Right lobe of liver (tissue), 4 donors: ENCODE results near the gene TK2.

ENCODE experiments used
- POLR2A ChIP-seq: fragments of 450-650 bp; IDR thresholded peaks from one replicate; pipeline ENCODE4 v1.6.1; 2017; ENCODE audit warnings: antibody characterized with exemption, mild to moderate bottlenecking
- TF ChIP-seq, protein P1 (sequence below), 4 donors: fragments of 200-600 bp in 3 of 4; fragments of 450-650 bp in 1 of 4; IDR thresholded peaks; one replicate each; pipeline versions ENCODE4 v1.5.1 to v1.8.0; 2016 to 2022; ENCODE audit warnings: antibody characterized with exemption in 4 of 4, mild to moderate bottlenecking in 2 of 4
- donor health status: DM: no; HTN: no; CAD: no.
- donor health status: DM: no; HTN: no; CAD: no.
- donor health status: DM: no; HTN: yes; CAD: no.

DNA sequence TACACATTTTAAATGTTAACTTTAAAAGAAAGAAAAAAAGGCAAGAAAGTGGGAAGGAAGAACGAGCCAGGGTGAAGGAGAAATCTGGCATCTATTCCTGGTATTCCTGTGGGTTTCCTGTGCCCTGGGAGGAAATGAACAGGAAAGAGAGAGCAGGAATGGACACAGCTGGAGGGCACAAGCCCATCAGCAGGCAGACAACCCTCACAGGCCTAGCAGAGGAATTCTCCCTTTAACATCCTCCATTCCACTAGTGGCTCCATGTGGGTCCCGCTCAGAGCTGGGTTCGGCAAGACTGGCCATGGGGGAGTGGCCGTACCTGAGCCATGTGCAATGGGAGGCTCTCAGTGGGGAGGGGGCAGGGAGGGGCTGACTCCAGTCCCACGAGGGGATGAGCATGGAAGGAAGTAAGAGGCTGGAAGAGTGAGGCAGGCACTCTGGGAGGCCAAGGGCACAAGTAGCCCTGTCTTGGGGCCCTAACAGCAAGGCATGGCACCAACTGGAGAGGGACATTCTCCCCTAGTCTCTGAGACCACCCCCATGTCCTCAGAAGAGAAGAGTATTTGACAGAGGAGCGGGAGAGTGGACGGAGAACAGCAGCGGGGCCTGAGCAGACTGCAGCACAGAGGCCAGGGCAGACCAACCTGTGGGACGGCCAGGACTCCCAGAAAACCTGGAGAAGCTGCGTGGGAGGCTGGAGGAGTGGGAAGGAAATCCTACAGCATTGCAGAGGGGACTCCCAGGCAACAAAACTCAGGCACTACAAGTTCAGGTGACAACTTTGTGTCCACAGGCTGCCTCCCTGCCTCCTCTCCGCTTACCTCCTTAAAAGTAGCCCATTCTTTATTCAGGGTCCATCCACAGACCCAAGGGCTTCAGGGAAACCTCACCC is 30.2 kb downstream of the TK2 start:
- TF ChIP-seq, protein P1, sequence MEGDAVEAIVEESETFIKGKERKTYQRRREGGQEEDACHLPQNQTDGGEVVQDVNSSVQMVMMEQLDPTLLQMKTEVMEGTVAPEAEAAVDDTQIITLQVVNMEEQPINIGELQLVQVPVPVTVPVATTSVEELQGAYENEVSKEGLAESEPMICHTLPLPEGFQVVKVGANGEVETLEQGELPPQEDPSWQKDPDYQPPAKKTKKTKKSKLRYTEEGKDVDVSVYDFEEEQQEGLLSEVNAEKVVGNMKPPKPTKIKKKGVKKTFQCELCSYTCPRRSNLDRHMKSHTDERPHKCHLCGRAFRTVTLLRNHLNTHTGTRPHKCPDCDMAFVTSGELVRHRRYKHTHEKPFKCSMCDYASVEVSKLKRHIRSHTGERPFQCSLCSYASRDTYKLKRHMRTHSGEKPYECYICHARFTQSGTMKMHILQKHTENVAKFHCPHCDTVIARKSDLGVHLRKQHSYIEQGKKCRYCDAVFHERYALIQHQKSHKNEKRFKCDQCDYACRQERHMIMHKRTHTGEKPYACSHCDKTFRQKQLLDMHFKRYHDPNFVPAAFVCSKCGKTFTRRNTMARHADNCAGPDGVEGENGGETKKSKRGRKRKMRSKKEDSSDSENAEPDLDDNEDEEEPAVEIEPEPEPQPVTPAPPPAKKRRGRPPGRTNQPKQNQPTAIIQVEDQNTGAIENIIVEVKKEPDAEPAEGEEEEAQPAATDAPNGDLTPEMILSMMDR (IDR thresholded peaks at IDR 0.05) = no peak
- TF ChIP-seq POLR2A = no peak
